Measurements from ENCODE around the gene NOL9. TPM values are rescaled to one million over a fixed set of nuclear protein-coding genes. Genes with fewer than 3 reads are reported as not detected.
A peak's percentile ranks its signal among the peaks of the same experiment; 100 is the strongest.

The NOL9 gene
- total and polyA plus RNA-seq, 4 donors, result 3.4 to 29.4 (median 16.7) TPM

- Histone ChIP-seq H3K36me3 (ENCODE audit: control insufficient read depth in 4 of 4, insufficient read depth in 4 of 4, low read length in 4 of 4) (no peaks in the 10 kb centered on the region), H3K27ac (ENCODE audit: low read depth in 1 of 2, low read length in 1 of 2) (no peak overlapping the region), H3K9ac (ENCODE audit: insufficient read depth in 1 of 2, low read length in 2 of 2) (no peak overlapping the region), H3K27me3 (ENCODE audit: control insufficient read depth in 3 of 3, insufficient read depth in 3 of 3, low read length in 2 of 3) (no peaks in the 10 kb centered on the region), H3K4me3 (no peak overlapping the region), H3K4me1 (ENCODE audit: control insufficient read depth in 5 of 5, insufficient read depth in 5 of 5, low read length in 5 of 5) (peaks cover 0 to 20% (median 8%) of the 10 kb centered on the region in 5 donors), H3K9me3 (ENCODE audit: control insufficient read depth in 4 of 4, insufficient read depth in 3 of 4, low read length in 3 of 4) (no peaks in the 10 kb centered on the region)
- no peak for TF ChIP-seq CTCF (IDR thresholded peaks at IDR 0.05; ENCODE audit: control extremely low read depth, extremely low read depth)
- no peak for DNase-seq
- ATAC-seq (ENCODE audit: insufficient read depth, low FRiP score), result no peak
- WGBS, 2 donors, result 93 to 97% methylated on average over 7 of the region's 7 CpGs
Observed at GRCh38 chr1:6483761-6484117, 70.6 kb downstream of the NOL9 start.

GRCh38 chr1:6483017-6483760 is 71.1 kb downstream of the NOL9 start:
- peak in 2 of 3 donors; percentile 52 to 57 for DNase-seq
- no peak overlapping the region for H3K9ac ChIP-seq (ENCODE audit: insufficient read depth in 1 of 2, low read length in 2 of 2)
- peak; percentile 31 for ATAC-seq (ENCODE audit: insufficient read depth, low FRiP score)
- WGBS, 2 donors, result 70 to 81% methylated on average over 14 of the region's 14 CpGs
- no peaks in the 10 kb centered on the region for H3K9me3 ChIP-seq (ENCODE audit: control insufficient read depth in 4 of 4, insufficient read depth in 3 of 4, low read length in 3 of 4)
- no peak overlapping the region for H3K4me3 ChIP-seq
- TF ChIP-seq CTCF (IDR thresholded peaks at IDR 0.05; ENCODE audit: control extremely low read depth, extremely low read depth), result no peak
- no peak overlapping the region for H3K27ac ChIP-seq (ENCODE audit: low read depth in 1 of 2, low read length in 1 of 2)
- H3K4me1 ChIP-seq (ENCODE audit: control insufficient read depth in 5 of 5, insufficient read depth in 5 of 5, low read length in 5 of 5), result peaks cover 0 to 20% (median 8%) of the 10 kb centered on the region in 5 donors
- H3K36me3 ChIP-seq (ENCODE audit: control insufficient read depth in 4 of 4, insufficient read depth in 4 of 4, low read length in 4 of 4), result no peaks in the 10 kb centered on the region
- H3K27me3 ChIP-seq (ENCODE audit: control insufficient read depth in 3 of 3, insufficient read depth in 3 of 3, low read length in 2 of 3), result no peaks in the 10 kb centered on the region

GRCh38 chr1:6481820-6482219 is 72.5 kb downstream of the NOL9 start:
- no peak overlapping the region for H3K9ac ChIP-seq (ENCODE audit: insufficient read depth in 1 of 2, low read length in 2 of 2)
- no peaks in the 10 kb centered on the region for H3K27me3 ChIP-seq (ENCODE audit: control insufficient read depth in 3 of 3, insufficient read depth in 3 of 3, low read length in 2 of 3)
- H3K27ac ChIP-seq (ENCODE audit: low read depth in 1 of 2, low read length in 1 of 2), result no peak overlapping the region
- no peaks in the 10 kb centered on the region for H3K36me3 ChIP-seq (ENCODE audit: control insufficient read depth in 4 of 4, insufficient read depth in 4 of 4, low read length in 4 of 4)
- ATAC-seq (ENCODE audit: insufficient read depth, low FRiP score), result no peak
- no peak overlapping the region for H3K4me3 ChIP-seq
- no peak for TF ChIP-seq CTCF (IDR thresholded peaks at IDR 0.05; ENCODE audit: control extremely low read depth, extremely low read depth)
- H3K9me3 ChIP-seq (ENCODE audit: control insufficient read depth in 4 of 4, insufficient read depth in 3 of 4, low read length in 3 of 4), result no peaks in the 10 kb centered on the region
- 92 to 93% methylated on average over 5 of the region's 5 CpGs for WGBS, 2 donors
- no peak for DNase-seq
- peaks cover 0 to 19% (median 4%) of the 10 kb centered on the region in 5 donors for H3K4me1 ChIP-seq (ENCODE audit: control insufficient read depth in 5 of 5, insufficient read depth in 5 of 5, low read length in 5 of 5)

Data from lung (tissue), 12 donors.